LHCN-M2 (cell line): ENCODE measurements around the gene SH3BP5. TPM values are rescaled to one million over a fixed set of nuclear protein-coding genes. Genes with fewer than 3 reads are reported as not detected.
A peak's percentile ranks its signal among the peaks of the same experiment; 100 is the strongest.

Experiments
- DNase-seq: peaks from one replicate; pipeline ENCODE4 v3.0.0-alpha.2; 2012; ENCODE audit warnings: low read depth
- total RNA-seq: library from RNA; depleted of rRNA; stranded (reverse); fragments of >200 nt; gene quantifications from 2 replicates; pipeline ENCODE4 v1.2.3, GENCODE V29; 2014

SH3BP5 gene
- total RNA-seq, 1 experiment from 2014 or later = 8.4 TPM

GRCh38 chr3:15347737-15348110 is 15.3 kb upstream of the SH3BP5 start:
- no peak for DNase-seq

GRCh38 chr3:15347063-15347736 is 14.8 kb upstream of the SH3BP5 start:
- DNase-seq = no peak

GRCh38 chr3:15346516-15346915 is 14.1 kb upstream of the SH3BP5 start:
- DNase-seq = no peak

GRCh38 chr3:15345608-15346137 is 13.3 kb upstream of the SH3BP5 start:
- DNase-seq = no peak

GRCh38 chr3:15345066-15345607 is 12.8 kb upstream of the SH3BP5 start:
- no peak for DNase-seq

- DNase-seq = no peak
These were observed 10.6 kb upstream of the SH3BP5 start for GRCh38 chr3:15342945-15343344.

- DNase-seq = no peak
These were observed 9.9 kb upstream of the SH3BP5 start for GRCh38 chr3:15342246-15342645.

GRCh38 chr3:15341030-15341726 is 8.8 kb upstream of the SH3BP5 start:
- no peak for DNase-seq

- DNase-seq = peak; percentile 64
These were observed 7.4 kb upstream of the SH3BP5 start for GRCh38 chr3:15339786-15340215.

- no peak for DNase-seq
These were observed 6.6 kb upstream of the SH3BP5 start for GRCh38 chr3:15339001-15339400.

- no peak for DNase-seq
These were observed 5.6 kb upstream of the SH3BP5 start for GRCh38 chr3:15337963-15338362.

- no peak for DNase-seq
These were observed 3.7 kb upstream of the SH3BP5 start for GRCh38 chr3:15336057-15336456.

GRCh38 chr3:15333956-15334263 is 1.5 kb upstream of the SH3BP5 start:
- DNase-seq = no peak

- DNase-seq = no peak
These were observed 941 bp upstream of the SH3BP5 start for GRCh38 chr3:15333099-15333955.

GRCh38 chr3:15331606-15332404 is 581 bp downstream of the SH3BP5 start:
- DNase-seq = no peak

- DNase-seq = no peak
These were observed 1.2 kb downstream of the SH3BP5 start for GRCh38 chr3:15331072-15331605.

GRCh38 chr3:15330031-15330596 is 2.3 kb downstream of the SH3BP5 start:
- no peak for DNase-seq

GRCh38 chr3:15329046-15330005 is 3.1 kb downstream of the SH3BP5 start:
- no peak for DNase-seq

GRCh38 chr3:15327941-15328340 is 4.4 kb downstream of the SH3BP5 start:
- peak; percentile 55 for DNase-seq
